ENCODE measurements around the gene SLCO3A1. TPM values are rescaled to one million over a fixed set of nuclear protein-coding genes. Genes with fewer than 3 reads are reported as not detected.
"Not testable (repeated sequence)": the region's sequence is repeated elsewhere in the genome, so short reads cannot be mapped to it uniquely, and the experiment has no call there.

SLCO3A1 gene
- total RNA-seq, 2 experiments from 2014 or later: 29.5 to 30.4 TPM

GRCh38 chr15:92069308-92070250, 216.1 kb downstream of the SLCO3A1 start:
- H3K4me1 Mint-ChIP-seq (ENCODE audit: low read depth): peaks cover 73% of the 10 kb centered on the region
- intact Hi-C loops (cut with DNase I, micrococcal nuclease): no loop called here
- CTCF ChIA-PET: interaction anchor here (1.1 kb wide), 2 partner anchors 216 to 767 kb away, joined by 3 to 4 read pairs; partner anchors contain the start of gene SLCO3A1

GRCh38 chr15:92070251-92070650, 216.7 kb downstream of the SLCO3A1 start:
- DNase-seq; H3K27ac Mint-ChIP-seq; H3K27me3 ChIP-seq (ENCODE audit: control insufficient read depth in 1 of 2, insufficient read depth in 2 of 2, low read length in 2 of 2); H3K4me3 ChIP-seq (ENCODE audit: low read length); H3K36me3 ChIP-seq (ENCODE audit: insufficient read depth, low read length); H3K27me3 Mint-ChIP-seq; H3K9me3 Mint-ChIP-seq; ATAC-seq (ENCODE audit: poor library complexity); H3K27ac ChIP-seq (ENCODE audit: low read depth in 1 of 2, low read length in 2 of 2); H3K9me3 ChIP-seq (ENCODE audit: control insufficient read depth in 1 of 2, insufficient read depth in 1 of 2, low read length in 2 of 2); POLR2A ChIA-PET; H3K36me3 Mint-ChIP-seq (ENCODE audit: low read depth); intact Hi-C loops (cut with DNase I, micrococcal nuclease); H3K4me3 Mint-ChIP-seq: not testable (repeated sequence)
- H3K4me1 ChIP-seq (ENCODE audit: insufficient read depth, low read length): peaks cover 52% of the 10 kb centered on the region
- H3K4me1 Mint-ChIP-seq (ENCODE audit: low read depth): peaks cover 80% of the 10 kb centered on the region
- CTCF ChIA-PET: interaction anchor here (1.1 kb wide), 2 partner anchors 216 to 767 kb away, joined by 3 to 4 read pairs; partner anchors contain the start of gene SLCO3A1

More at GRCh38 chr15:92069308-92070250, 216.1 kb downstream of the SLCO3A1 start:
- Mint-ChIP-seq H3K4me3 (peak overlapping the region; percentile 37), H3K36me3 (ENCODE audit: low read depth) (no peaks in the 10 kb centered on the region), H3K27me3 (no peaks in the 10 kb centered on the region), H3K9me3 (no peaks in the 10 kb centered on the region), H3K27ac (peak overlapping the region; percentile 17)
- Histone ChIP-seq H3K27ac (ENCODE audit: low read depth in 1 of 2, low read length in 2 of 2) (no peak overlapping the region), H3K36me3 (ENCODE audit: insufficient read depth, low read length) (no peaks in the 10 kb centered on the region), H3K27me3 (ENCODE audit: control insufficient read depth in 1 of 2, insufficient read depth in 2 of 2, low read length in 2 of 2) (no peaks in the 10 kb centered on the region), H3K9me3 (ENCODE audit: control insufficient read depth in 1 of 2, insufficient read depth in 1 of 2, low read length in 2 of 2) (no peaks in the 10 kb centered on the region), H3K4me1 (ENCODE audit: insufficient read depth, low read length) (peaks cover 46% of the 10 kb centered on the region), H3K4me3 (ENCODE audit: low read length) (no peak overlapping the region)
- no peak for TF ChIP-seq CTCF (IDR thresholded peaks at IDR 0.05)
- POLR2A ChIA-PET: interaction anchor here (1.5 kb wide), 1 partner anchor 10 kb away, joined by 4 read pairs; no protein-coding TSS in a partner anchor
- ATAC-seq (ENCODE audit: poor library complexity) (peak; percentile 61), DNase-seq (peak in 10 of 14 experiments; percentile 6 to 79 (median 38))

GRCh38 chr15:92071045-92071634, 217.6 kb downstream of the SLCO3A1 start:
- DNase-seq (peak in 2 of 14 experiments; percentile 62 to 66), ATAC-seq (ENCODE audit: poor library complexity) (no peak)
- no peaks in the 10 kb centered on the region for H3K27me3 ChIP-seq (ENCODE audit: control insufficient read depth in 1 of 2, insufficient read depth in 2 of 2, low read length in 2 of 2)
- H3K27ac ChIP-seq (ENCODE audit: low read depth in 1 of 2, low read length in 2 of 2): no peak overlapping the region
- Mint-ChIP-seq H3K9me3 (no peaks in the 10 kb centered on the region), H3K27ac (no peak overlapping the region), H3K27me3 (no peaks in the 10 kb centered on the region), H3K36me3 (ENCODE audit: low read depth) (no peaks in the 10 kb centered on the region), H3K4me1 (ENCODE audit: low read depth) (peaks cover 89% of the 10 kb centered on the region), H3K4me3 (no peak overlapping the region)
- H3K4me1 ChIP-seq (ENCODE audit: insufficient read depth, low read length): peaks cover 61% of the 10 kb centered on the region
- no peak for TF ChIP-seq CTCF (IDR thresholded peaks at IDR 0.05)
- no peaks in the 10 kb centered on the region for H3K36me3 ChIP-seq (ENCODE audit: insufficient read depth, low read length)
- intact Hi-C loops (cut with DNase I, micrococcal nuclease): no loop called here
- CTCF ChIA-PET: no interaction called here
- POLR2A ChIA-PET: no interaction called here
- no peak overlapping the region for H3K4me3 ChIP-seq (ENCODE audit: low read length)
- H3K9me3 ChIP-seq (ENCODE audit: control insufficient read depth in 1 of 2, insufficient read depth in 1 of 2, low read length in 2 of 2): no peaks in the 10 kb centered on the region

Measured in CD4-positive, alpha-beta T cell (primary cell).